Pons (tissue), 1 donor: ENCODE results near the gene SHROOM3.
"Not testable (repeated sequence)": the region's sequence is repeated elsewhere in the genome, so short reads cannot be mapped to it uniquely, and the experiment has no call there.

ENCODE experiments used
- DNase-seq: peaks from one replicate; pipeline ENCODE4 v3.0.0-alpha.2; 2016; ENCODE audit warnings: low spot score

SHROOM3 gene

GRCh38 chr4:76723924-76724323 lies 288.9 kb downstream of the SHROOM3 start:
- no peak for DNase-seq

GRCh38 chr4:76725039-76725438 lies 290.0 kb downstream of the SHROOM3 start:
- DNase-seq, result no peak

GRCh38 chr4:76726176-76726575 lies 291.1 kb downstream of the SHROOM3 start:
- no peak for DNase-seq

- DNase-seq, result no peak
These were observed 291.6 kb downstream of the SHROOM3 start for GRCh38 chr4:76726631-76727030.

- DNase-seq, result not testable (repeated sequence)
These were observed 292.9 kb downstream of the SHROOM3 start for GRCh38 chr4:76727934-76728333.

- DNase-seq, result no peak
These were observed 294.4 kb downstream of the SHROOM3 start for GRCh38 chr4:76729460-76729859.

- no peak for DNase-seq
These were observed 295.0 kb downstream of the SHROOM3 start for GRCh38 chr4:76729980-76730379.

- no peak for DNase-seq
These were observed 297.2 kb downstream of the SHROOM3 start for GRCh38 chr4:76732246-76732645.

GRCh38 chr4:76733068-76733771 lies 298.2 kb downstream of the SHROOM3 start:
- no peak for DNase-seq

GRCh38 chr4:76736414-76736813 lies 301.4 kb downstream of the SHROOM3 start:
- DNase-seq, result no peak

GRCh38 chr4:76737180-76737579 lies 302.2 kb downstream of the SHROOM3 start:
- no peak for DNase-seq

GRCh38 chr4:76737771-76738085 lies 302.7 kb downstream of the SHROOM3 start:
- no peak for DNase-seq

GRCh38 chr4:76738086-76738931 lies 303.3 kb downstream of the SHROOM3 start:
- no peak for DNase-seq

- DNase-seq, result no peak
These were observed 305.2 kb downstream of the SHROOM3 start for GRCh38 chr4:76740192-76740591.

- no peak for DNase-seq
These were observed 306.0 kb downstream of the SHROOM3 start for GRCh38 chr4:76740866-76741662.

- no peak for DNase-seq
These were observed 306.6 kb downstream of the SHROOM3 start for GRCh38 chr4:76741663-76742020.

GRCh38 chr4:76744241-76744921 lies 309.4 kb downstream of the SHROOM3 start:
- DNase-seq, result no peak

- DNase-seq, result no peak
These were observed 310.2 kb downstream of the SHROOM3 start for GRCh38 chr4:76745240-76745639.

- no peak for DNase-seq
These were observed 312.5 kb downstream of the SHROOM3 start for GRCh38 chr4:76747563-76747962.

- DNase-seq, result no peak
These were observed 313.6 kb downstream of the SHROOM3 start for GRCh38 chr4:76748649-76749048.

GRCh38 chr4:76749355-76749754 lies 314.3 kb downstream of the SHROOM3 start:
- no peak for DNase-seq

- no peak for DNase-seq
These were observed 315.7 kb downstream of the SHROOM3 start for GRCh38 chr4:76750716-76751115.
